ENCODE data around the gene TRIM48.
"Not testable (repeated sequence)": the region's sequence is repeated elsewhere in the genome, so short reads cannot be mapped to it uniquely, and the experiment has no call there.

TRIM48 gene, protein sequence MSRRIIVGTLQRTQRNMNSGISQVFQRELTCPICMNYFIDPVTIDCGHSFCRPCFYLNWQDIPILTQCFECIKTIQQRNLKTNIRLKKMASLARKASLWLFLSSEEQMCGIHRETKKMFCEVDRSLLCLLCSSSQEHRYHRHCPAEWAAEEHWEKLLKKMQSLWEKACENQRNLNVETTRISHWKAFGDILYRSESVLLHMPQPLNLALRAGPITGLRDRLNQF

DNA sequence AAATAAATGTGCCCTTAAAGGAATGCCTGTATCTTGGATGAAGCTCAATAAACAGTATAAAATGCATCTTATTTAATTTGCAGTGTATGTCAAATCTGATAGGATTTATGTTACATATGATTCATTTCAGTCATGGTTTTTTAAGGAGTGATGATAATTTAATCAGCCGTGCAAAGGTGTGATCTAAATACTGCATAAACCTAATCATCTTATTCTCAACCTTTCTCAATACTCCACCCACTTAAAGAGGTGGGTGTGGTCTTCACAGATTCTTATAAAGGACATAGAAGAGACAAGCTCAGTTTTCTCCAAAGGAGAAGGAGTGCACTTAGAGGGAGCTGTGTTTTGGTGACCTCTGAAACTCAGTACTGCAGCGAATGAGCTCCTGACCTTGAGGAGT lies at the start of gene TRIM48:
Gene TRIM48 (plus strand): TSS at position 301 of the 400 bp plus-strand sequence. CDS start 113 bp downstream, outside the sequence.
- not testable (repeated sequence) for FAIRE-seq

DNA sequence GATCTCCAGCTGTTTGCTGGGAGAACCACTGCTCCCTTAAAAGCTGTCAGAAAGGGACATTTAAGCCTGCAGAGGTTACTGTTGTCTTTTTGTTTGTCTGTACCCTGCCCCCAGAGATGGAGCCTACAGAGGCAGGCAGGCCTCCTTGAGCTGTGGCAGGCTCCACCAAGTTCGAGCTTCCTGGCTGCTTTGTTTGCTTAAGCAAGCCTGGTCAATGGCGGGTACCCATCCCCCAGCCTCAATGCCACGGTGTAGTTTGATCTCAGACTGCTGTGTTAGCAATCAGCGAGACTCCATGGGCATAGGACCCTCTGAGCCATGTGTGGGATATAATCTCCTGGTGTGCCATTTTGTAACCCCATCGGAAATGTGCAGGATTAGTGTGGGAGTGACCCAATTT lies 23.6 kb upstream of the TRIM48 start:
- FAIRE-seq, result not testable (repeated sequence)

DNA sequence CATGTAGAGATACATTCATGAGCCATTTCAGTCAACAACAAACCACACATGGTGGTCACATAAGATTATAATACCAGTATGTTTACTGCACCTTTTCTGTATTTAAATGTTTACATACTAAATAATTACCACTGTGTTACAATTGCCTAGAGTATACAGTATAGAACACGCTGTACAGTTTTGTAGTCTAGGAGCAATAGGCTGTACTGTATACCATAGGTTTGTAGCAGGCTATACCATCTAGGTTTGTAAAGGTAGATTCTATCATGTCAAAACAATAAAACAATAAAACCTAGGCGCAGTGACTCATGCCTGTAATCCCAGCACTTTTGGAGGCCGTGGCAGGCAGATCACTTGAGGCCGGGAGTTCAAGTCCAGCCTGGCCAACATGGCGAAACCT lies 1.1 kb downstream of the TRIM48 start:
- no peak for FAIRE-seq
